ENCODE measurements around the gene CLCN3. TPM values are rescaled to one million over a fixed set of nuclear protein-coding genes. Genes with fewer than 3 reads are reported as not detected.

The CLCN3 gene
- total and polyA plus RNA-seq, 2 of the 4 experiments (the other 2 are of a cell fraction) = 13.0 to 22.8 TPM

- intact Hi-C loops (cut with micrococcal nuclease) = no loop called here
- POLR2A ChIA-PET (ENCODE audit: unreplicated experiment) = no interaction called here
- no peak overlapping the region for H4K8ac ChIP-seq (ENCODE audit: low read depth in 2 of 2, low read length in 2 of 2)
- no peak overlapping the region for H3K27ac ChIP-seq (ENCODE audit: insufficient read depth, low read length)
- no peak overlapping the region for H3K23ac ChIP-seq (ENCODE audit: low read depth, low read length)
- BruUV-seq (replicated peaks) = no TSS peak
- H2BK20ac ChIP-seq (ENCODE audit: low read depth, low read length) = no peak overlapping the region
- no peak overlapping the region for H2AK9ac ChIP-seq (replicated peaks; ENCODE audit: low read depth, low read length, poor library complexity)
- CTCF ChIA-PET = interaction anchor here (1.0 kb wide), 1 partner anchor 9 kb away, joined by 4 read pairs; no protein-coding TSS in a partner anchor
- no peak overlapping the region for H2BK120ac ChIP-seq (ENCODE audit: low read depth, low read length)
- no peak overlapping the region for H2AFZ ChIP-seq (replicated peaks; ENCODE audit: low read length, poor library complexity)
- ATAC-seq (ENCODE audit: low read depth) (no peak), DNase-seq (no peak)
- H3K18ac ChIP-seq (ENCODE audit: low read depth, low read length) = no peak overlapping the region
- no peak overlapping the region for H3K4ac ChIP-seq (ENCODE audit: low read depth, low read length)
- H3K14ac ChIP-seq (replicated peaks; ENCODE audit: low read depth, low read length) = no peak overlapping the region
- in situ Hi-C loops (cut with MboI; ENCODE audit: low sequenced_read_pairs) = no loop called here
- no peak overlapping the region for H2BK5ac ChIP-seq (ENCODE audit: low read depth, low read length, poor library complexity, severe bottlenecking)
- no peak overlapping the region for H3K56ac ChIP-seq (ENCODE audit: extremely low read depth, insufficient read depth, low read length)
- H3K4me1 ChIP-seq (ENCODE audit: control insufficient read depth, insufficient read depth, low read length) = no peaks in the 10 kb centered on the region
- H3K4me3 ChIP-seq (ENCODE audit: insufficient read depth, low read depth, low read length) = no peak overlapping the region
- no peaks in the 10 kb centered on the region for H3K9me1 ChIP-seq (ENCODE audit: insufficient read depth, low read length)
- H3K79me1 ChIP-seq (ENCODE audit: low read depth in 1 of 2, low read length in 2 of 2) = no peaks in the 10 kb centered on the region
- no peak overlapping the region for H3K4me2 ChIP-seq (ENCODE audit: low read depth, low read length)
- no peaks in the 10 kb centered on the region for H3K27me3 ChIP-seq (ENCODE audit: control insufficient read depth, insufficient read depth, low read length)
- H2AK5ac ChIP-seq (ENCODE audit: low read depth, low read length) = no peak overlapping the region
- H4K5ac ChIP-seq (ENCODE audit: low read depth, low read length) = no peak overlapping the region
- dilution Hi-C loops (cut with HindIII; ENCODE audit: low sequenced_read_pairs, unreplicated experiment) = no loop called here
- no peaks in the 10 kb centered on the region for H3K9me3 ChIP-seq (ENCODE audit: control insufficient read depth, insufficient read depth, low read length)
- no peaks in the 10 kb centered on the region for H3K36me3 ChIP-seq (ENCODE audit: control insufficient read depth, insufficient read depth, low read length)
- no peaks in the 10 kb centered on the region for H4K20me1 ChIP-seq (ENCODE audit: insufficient read depth, low read length)
- no peak overlapping the region for H4K91ac ChIP-seq (ENCODE audit: insufficient read depth, low read depth, low read length)
- H2BK15ac ChIP-seq (ENCODE audit: low read depth, low read length) = no peak overlapping the region
- no peak overlapping the region for H3K9ac ChIP-seq (ENCODE audit: low read depth, low read length)
- TF ChIP-seq, protein P1, sequence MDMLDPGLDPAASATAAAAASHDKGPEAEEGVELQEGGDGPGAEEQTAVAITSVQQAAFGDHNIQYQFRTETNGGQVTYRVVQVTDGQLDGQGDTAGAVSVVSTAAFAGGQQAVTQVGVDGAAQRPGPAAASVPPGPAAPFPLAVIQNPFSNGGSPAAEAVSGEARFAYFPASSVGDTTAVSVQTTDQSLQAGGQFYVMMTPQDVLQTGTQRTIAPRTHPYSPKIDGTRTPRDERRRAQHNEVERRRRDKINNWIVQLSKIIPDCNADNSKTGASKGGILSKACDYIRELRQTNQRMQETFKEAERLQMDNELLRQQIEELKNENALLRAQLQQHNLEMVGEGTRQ (IDR thresholded peaks at IDR 0.05; ENCODE audit: low read depth, low read length) = no peak
- TF ChIP-seq CEBPB (IDR thresholded peaks at IDR 0.05; ENCODE audit: low read depth, low read length) (no peak), NFE2L2 (IDR thresholded peaks at IDR 0.05; ENCODE audit: low read depth, low read length) (no peak), POLR2A (IDR thresholded peaks at IDR 0.05; ENCODE audit: low read depth, low read length) (no peak), RAD21 (IDR thresholded peaks at IDR 0.05; ENCODE audit: low read length) (no peak), MAZ (IDR thresholded peaks at IDR 0.05; ENCODE audit: borderline replicate concordance, low read depth, low read length) (no peak), BHLHE40 (IDR thresholded peaks at IDR 0.05; ENCODE audit: low read depth, low read length) (no peak), FOS (IDR thresholded peaks at IDR 0.05; ENCODE audit: low read depth, low read length) (no peak), RFX5 (IDR thresholded peaks at IDR 0.05; ENCODE audit: low read depth, low read length) (no peak), CHD1 (IDR thresholded peaks at IDR 0.05; ENCODE audit: low read depth, low read length) (no peak), RCOR1 (IDR thresholded peaks at IDR 0.05; ENCODE audit: insufficient replicate concordance, low read length) (no peak), MXI1 (IDR thresholded peaks at IDR 0.05; ENCODE audit: borderline replicate concordance, low read depth, low read length) (no peak), SMC3 (IDR thresholded peaks at IDR 0.05; ENCODE audit: low read depth, low read length) (no peak), MAFK (IDR thresholded peaks at IDR 0.05; ENCODE audit: low read depth, low read length) (no peak)
- TF ChIP-seq, protein P2, sequence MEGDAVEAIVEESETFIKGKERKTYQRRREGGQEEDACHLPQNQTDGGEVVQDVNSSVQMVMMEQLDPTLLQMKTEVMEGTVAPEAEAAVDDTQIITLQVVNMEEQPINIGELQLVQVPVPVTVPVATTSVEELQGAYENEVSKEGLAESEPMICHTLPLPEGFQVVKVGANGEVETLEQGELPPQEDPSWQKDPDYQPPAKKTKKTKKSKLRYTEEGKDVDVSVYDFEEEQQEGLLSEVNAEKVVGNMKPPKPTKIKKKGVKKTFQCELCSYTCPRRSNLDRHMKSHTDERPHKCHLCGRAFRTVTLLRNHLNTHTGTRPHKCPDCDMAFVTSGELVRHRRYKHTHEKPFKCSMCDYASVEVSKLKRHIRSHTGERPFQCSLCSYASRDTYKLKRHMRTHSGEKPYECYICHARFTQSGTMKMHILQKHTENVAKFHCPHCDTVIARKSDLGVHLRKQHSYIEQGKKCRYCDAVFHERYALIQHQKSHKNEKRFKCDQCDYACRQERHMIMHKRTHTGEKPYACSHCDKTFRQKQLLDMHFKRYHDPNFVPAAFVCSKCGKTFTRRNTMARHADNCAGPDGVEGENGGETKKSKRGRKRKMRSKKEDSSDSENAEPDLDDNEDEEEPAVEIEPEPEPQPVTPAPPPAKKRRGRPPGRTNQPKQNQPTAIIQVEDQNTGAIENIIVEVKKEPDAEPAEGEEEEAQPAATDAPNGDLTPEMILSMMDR (conservative IDR thresholded peaks at IDR 0.05; ENCODE audit: low read depth, low read length) = no peak
- TF ChIP-seq, protein P3, sequence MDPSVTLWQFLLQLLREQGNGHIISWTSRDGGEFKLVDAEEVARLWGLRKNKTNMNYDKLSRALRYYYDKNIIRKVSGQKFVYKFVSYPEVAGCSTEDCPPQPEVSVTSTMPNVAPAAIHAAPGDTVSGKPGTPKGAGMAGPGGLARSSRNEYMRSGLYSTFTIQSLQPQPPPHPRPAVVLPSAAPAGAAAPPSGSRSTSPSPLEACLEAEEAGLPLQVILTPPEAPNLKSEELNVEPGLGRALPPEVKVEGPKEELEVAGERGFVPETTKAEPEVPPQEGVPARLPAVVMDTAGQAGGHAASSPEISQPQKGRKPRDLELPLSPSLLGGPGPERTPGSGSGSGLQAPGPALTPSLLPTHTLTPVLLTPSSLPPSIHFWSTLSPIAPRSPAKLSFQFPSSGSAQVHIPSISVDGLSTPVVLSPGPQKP (IDR thresholded peaks at IDR 0.05; ENCODE audit: borderline replicate concordance, low read depth, low read length) = no peak
Observed at GRCh38 chr4:169594560-169595195, 25.7 kb upstream of the CLCN3 start.
